Fibroblast of lung (primary cell): Measurements from ENCODE around the gene TMEM121. TPM values are rescaled to one million over a fixed set of nuclear protein-coding genes. Genes with fewer than 3 reads are reported as not detected.

Experiments
- DNase-seq, 2 donors: peaks; one replicate each; pipeline versions ENCODE4 v3.0.0 to v3.0.0-alpha.2; 2010; ENCODE audit warnings: low read depth in 2 of 2
- H2AFZ ChIP-seq: 2 replicates; pipeline ENCODE4 v1.5.1; 2012; ENCODE audit warnings: low read length, control low read depth, inconsistent platforms
- H3K27ac ChIP-seq: 2 replicates; pipeline ENCODE4 v1.5.1; 2011; ENCODE audit warnings: low read length, control low read depth; ENCODE audit not compliant: insufficient read depth
- H3K27me3 ChIP-seq: 2 replicates; pipeline ENCODE4 v1.5.1; 2011; ENCODE audit warnings: mild to moderate bottlenecking, low read length; ENCODE audit not compliant: control insufficient read depth, insufficient read depth
- H3K36me3 ChIP-seq: 2 replicates; pipeline ENCODE4 v1.5.1; 2011; ENCODE audit warnings: low read length; ENCODE audit not compliant: control insufficient read depth, insufficient read depth
- H3K4me1 ChIP-seq: 2 replicates; pipeline ENCODE4 v1.5.1; 2011; ENCODE audit warnings: low read length; ENCODE audit not compliant: control insufficient read depth, insufficient read depth; ENCODE audit errors: extremely low read depth
- H3K4me2 ChIP-seq: 2 replicates; pipeline ENCODE4 v1.5.1; 2011; ENCODE audit warnings: low read length, control low read depth; ENCODE audit not compliant: insufficient read depth; ENCODE audit errors: extremely low read depth
- H3K4me3 ChIP-seq, 4 experiments: fragments of 200-600 bp in 1 of 4; sonication (generic) in 1 of 4; replicated peaks in 1 of 4; 2 replicates each; pipeline ENCODE4 v1.5.1; 2011 to 2016; ENCODE audit warnings: low read length in 4 of 4, low read depth in 3 of 4, mild to moderate bottlenecking in 3 of 4, control low read depth in 2 of 4, inconsistent platforms in 1 of 4, mixed read lengths in 1 of 4; ENCODE audit not compliant: insufficient read depth in 1 of 4; ENCODE audit errors: control extremely low read depth in 1 of 4
- H3K79me2 ChIP-seq: 2 replicates; pipeline ENCODE4 v1.5.1; 2012; ENCODE audit warnings: mild to moderate bottlenecking, low read length, inconsistent platforms; ENCODE audit not compliant: control insufficient read depth, insufficient read depth
- H3K9ac ChIP-seq: 2 replicates; pipeline ENCODE4 v1.5.1; 2011; ENCODE audit warnings: mild to moderate bottlenecking, low read length, control low read depth; ENCODE audit not compliant: insufficient read depth
- H3K9me3 ChIP-seq: 2 replicates; pipeline ENCODE4 v1.5.1; 2012; ENCODE audit warnings: low read depth, low read length; ENCODE audit not compliant: control insufficient read depth, insufficient read depth
- H4K20me1 ChIP-seq: 2 replicates; pipeline ENCODE4 v1.5.1; 2011; ENCODE audit warnings: low read length; ENCODE audit not compliant: control insufficient read depth, insufficient read depth; ENCODE audit errors: extremely low read depth
- CTCF ChIP-seq, 2 donors: IDR thresholded peaks in 1 of 2; conservative IDR thresholded peaks in 1 of 2; 1 replicate in 1 of 2; 2 replicates in 1 of 2; pipeline ENCODE4 v1.5.1; 2011 to 2012; ENCODE audit warnings: low read length in 2 of 2, control low read depth in 1 of 2, inconsistent platforms in 1 of 2, low read depth in 1 of 2, mild to moderate bottlenecking in 1 of 2
- EZH2 ChIP-seq: IDR thresholded peaks from 2 replicates; pipeline ENCODE4 v1.5.1; 2012; ENCODE audit warnings: low read length, control low read depth, mild to moderate bottlenecking; ENCODE audit errors: missing control alignments
- polyA plus RNA-seq, 2 donors: library from polyadenylated mRNA; depleted of rRNA in 1 of 2; stranded (reverse) in 1 of 2; unstranded in 1 of 2; fragments of >200 nt; gene quantifications; 2 replicates each; pipeline ENCODE4 v1.2.1, GENCODE V29; 2011 to 2012; ENCODE audit warnings: missing spikeins in 1 of 2
- total RNA-seq: library from RNA; depleted of rRNA; stranded (reverse); fragments of >200 nt; gene quantifications from 2 replicates; pipeline ENCODE4 v1.2.1, GENCODE V29; 2014

Gene TMEM121
- total and polyA plus RNA-seq, 2 donors (not counting 1 experiment from before 2014, with no cell fraction given) = 0.30 to 5.1 TPM

GRCh38 chr14:105503296-105503640 is 23.1 kb upstream of the TMEM121 start:
- Histone ChIP-seq H3K9me3 (no peaks in the 10 kb centered on the region), H3K27me3 (no peaks in the 10 kb centered on the region), H3K9ac (no peak overlapping the region), H2AFZ (no peak overlapping the region), H3K79me2 (no peaks in the 10 kb centered on the region), H3K36me3 (no peaks in the 10 kb centered on the region), H3K4me3 (no peak overlapping the region), H4K20me1 (no peaks in the 10 kb centered on the region), H3K4me2 (no peak overlapping the region), H3K27ac (no peak overlapping the region), H3K4me1 (no peaks in the 10 kb centered on the region)
- DNase-seq = no peak
- TF ChIP-seq EZH2 = no peak
- TF ChIP-seq CTCF (conservative IDR thresholded peaks at IDR 0.05 in 1 of 2, IDR thresholded peaks at IDR 0.05 in 1 of 2; ENCODE audit: low read depth in 1 of 2, low read length in 2 of 2) = no peak

- Histone ChIP-seq H2AFZ (no peak overlapping the region), H3K36me3 (no peaks in the 10 kb centered on the region), H3K27me3 (no peaks in the 10 kb centered on the region), H3K4me3 (no peak overlapping the region), H4K20me1 (no peaks in the 10 kb centered on the region), H3K27ac (no peak overlapping the region), H3K79me2 (no peaks in the 10 kb centered on the region), H3K4me2 (no peak overlapping the region), H3K9me3 (no peaks in the 10 kb centered on the region), H3K4me1 (no peaks in the 10 kb centered on the region), H3K9ac (no peak overlapping the region)
- DNase-seq = no peak
- TF ChIP-seq CTCF (conservative IDR thresholded peaks at IDR 0.05 in 1 of 2, IDR thresholded peaks at IDR 0.05 in 1 of 2; ENCODE audit: low read depth in 1 of 2, low read length in 2 of 2) (no peak), EZH2 (no peak)
These were observed 22.3 kb upstream of the TMEM121 start for GRCh38 chr14:105503935-105504692.

GRCh38 chr14:105505101-105505500 is 21.3 kb upstream of the TMEM121 start:
- no peak for TF ChIP-seq CTCF (conservative IDR thresholded peaks at IDR 0.05 in 1 of 2, IDR thresholded peaks at IDR 0.05 in 1 of 2; ENCODE audit: low read depth in 1 of 2, low read length in 2 of 2)
- no peak for TF ChIP-seq EZH2
- no peaks in the 10 kb centered on the region for H3K79me2 ChIP-seq

More at GRCh38 chr14:105505101-105505500, 21.3 kb upstream of the TMEM121 start:
- no peak overlapping the region for H2AFZ ChIP-seq
- no peak for DNase-seq
- H3K9ac ChIP-seq = no peak overlapping the region
- no peaks in the 10 kb centered on the region for H3K27me3 ChIP-seq
- no peaks in the 10 kb centered on the region for H3K9me3 ChIP-seq
- no peaks in the 10 kb centered on the region for H3K36me3 ChIP-seq
- no peaks in the 10 kb centered on the region for H4K20me1 ChIP-seq
- no peak overlapping the region for H3K4me3 ChIP-seq
- H3K27ac ChIP-seq = no peak overlapping the region
- no peaks in the 10 kb centered on the region for H3K4me1 ChIP-seq
- no peak overlapping the region for H3K4me2 ChIP-seq
